Heart right ventricle (tissue), 16 donors: ENCODE results near the gene FRAS1. TPM values are rescaled to one million over a fixed set of nuclear protein-coding genes. Genes with fewer than 3 reads are reported as not detected.

Experiments used
- ATAC-seq, 8 donors: fragments of 200-7000 bp; cut with Tn5 transposase; one replicate each; pipeline ENCODE4 v1.9.1; 2020; ENCODE audit warnings: mild to moderate bottlenecking in 8 of 8, moderate library complexity in 8 of 8, moderate number of reproducible peaks in 1 of 8
- DNase-seq, 2 donors: peaks; one replicate each; pipeline ENCODE4 v3.0.0-alpha.2; 2020
- H3K27ac ChIP-seq, 10 donors: fragments of 200-600 bp; sonication (generic) in 2 of 10; one replicate each; pipeline versions ENCODE4 v1.5.0 to v1.8.0; 2020 to 2022; ENCODE audit warnings: mild to moderate bottlenecking in 3 of 10
- H3K27me3 ChIP-seq, 7 donors: fragments of 200-600 bp; one replicate each; pipeline ENCODE4 v1.8.0; 2021 to 2022; ENCODE audit warnings: mild to moderate bottlenecking in 2 of 7
- H3K36me3 ChIP-seq, 9 donors: fragments of 200-600 bp; sonication (generic) in 1 of 9; one replicate each; pipeline versions ENCODE4 v1.5.0 to v1.8.0; 2020 to 2022; ENCODE audit warnings: mild to moderate bottlenecking in 2 of 9
- H3K4me1 ChIP-seq, 9 donors: fragments of 200-600 bp; sonication (generic) in 1 of 9; one replicate each; pipeline versions ENCODE4 v1.5.0 to v1.8.0; 2020 to 2022; ENCODE audit warnings: mild to moderate bottlenecking in 4 of 9
- H3K4me3 ChIP-seq, 10 donors: fragments of 200-600 bp; sonication (generic) in 2 of 10; one replicate each; pipeline versions ENCODE4 v1.5.0 to v1.8.0; 2020 to 2022; ENCODE audit warnings: mild to moderate bottlenecking in 7 of 10, moderate library complexity in 2 of 10
- H3K9me3 ChIP-seq, 11 donors: fragments of 200-600 bp in 10 of 11; sonication (generic) in 2 of 11; one replicate each; pipeline versions ENCODE4 v1.5.0 to v1.8.0; 2013 to 2022; ENCODE audit warnings: mild to moderate bottlenecking in 2 of 11, control low read depth in 1 of 11, moderate library complexity in 1 of 11
- CTCF ChIP-seq, 9 donors: fragments of 200-600 bp; sonication (generic) in 2 of 9; IDR thresholded peaks; one replicate each; pipeline versions ENCODE4 v1.5.0 to v1.8.0; 2021 to 2022; ENCODE audit warnings: antibody characterized with exemption in 9 of 9, mild to moderate bottlenecking in 5 of 9, moderate library complexity in 1 of 9
- whole genome bisulfite sequencing, 2 donors: extraction: QIAGEN DNeasy Blood & Tissue Kit; methylation state at CpG; one replicate each; pipeline ENCODE4 v1.1.7; 2013; ENCODE audit warnings: inconsistent platforms in 1 of 2; 5-methylcytosine and 5-hydroxymethylcytosine counted together
- intact Hi-C, 10 donors: fragments of 100-400 bp; cut with DNase I; formaldehyde crosslinking; loops; one replicate each; pipeline versions ENCODE4 v1.11.1 to v1.14.2; 2022
- polyA plus RNA-seq, 2 donors: library from polyadenylated mRNA; stranded (reverse); fragments of 200-250 nt; gene quantifications; one replicate each; pipeline ENCODE4 v1.2.3, GENCODE V29; 2013
- total RNA-seq, 10 donors: library from RNA; stranded (reverse); fragmentation: NEBNext Ultra II Directional in 3 of 10; extraction: Animal tissue kit (Norgen Biotek cat#: 25700) in 3 of 10; gene quantifications; one replicate each; pipeline versions ENCODE4 v1.2.1 to v1.2.4, GENCODE V29; 2021 to 2023
- donor health status: Arrhythmogenic right ventricular cardiomyopathy.
- donor health status: ischemic (EF 13 %, LVEDD 7.1; RV severe dilation, severe dysfunction).
- donor health status: healthy with polysubstance abuse.
- donor health status: DM: no; HTN: yes; CAD: no.
- donor health status: DM: no; HTN: no; CAD: no.
- donor health status: ischemic (EF 25% LVEDD 6.9; RV normal size, moderate dysfunction).
- donor health status: ischemic (EF 25% LVEDD 5.7; RV mildly dilated, moderate dysfunction).
- donor health status: healthy.
- donor health status: DM: yes; HTN: yes; CAD: no.
- donor health status: Ischemic cardiomyopathy.
- donor health status: ischemic (EF 35%, LVEDD 5.7; RV mildly dilated, moderate dysfunction).
- donor health status: nonischemic (EF 11% LVEDD 7.7; RV severe dilation, severe dysfunction).
- donor health status: DM: yes; HTN: yes; CAD: no.
- donor health status: PGD.
- donor health status: ischemic (EF 29% LVEDD 5.4; RV normal size, mild dysfunction).
- donor health status: nonischemic (EF 23%, LVEDD 6.1; RV moderate dilation, normal function).

Gene FRAS1
- total and polyA plus RNA-seq, 12 donors: 0.93 to 6.2 (median 3.1) TPM

- Histone ChIP-seq H3K27ac (peak overlapping the region in 1 of 10 donors; percentile 24), H3K9me3 (no peaks in the 10 kb centered on the region), H3K4me3 (no peak overlapping the region), H3K27me3 (no peaks in the 10 kb centered on the region), H3K4me1 (peaks cover 0 to 8% (median 0%) of the 10 kb centered on the region in 9 donors), H3K36me3 (peaks cover 0 to 3% (median 0%) of the 10 kb centered on the region in 9 donors)
- TF ChIP-seq CTCF (IDR thresholded peaks at IDR 0.05): no peak
- WGBS, 2 donors: 91 to 92% methylated on average over 2 of the region's 2 CpGs
- intact Hi-C loops: no loop called here
- ATAC-seq (no peak), DNase-seq (no peak)
These were observed 256.0 kb downstream of the FRAS1 start for GRCh38 chr4:78312989-78313753.

GRCh38 chr4:78313754-78314120 is 256.6 kb downstream of the FRAS1 start:
- no peak for DNase-seq
- Histone ChIP-seq H3K36me3 (no peaks in the 10 kb centered on the region), H3K4me1 (peaks cover 0 to 8% (median 0%) of the 10 kb centered on the region in 9 donors), H3K9me3 (no peaks in the 10 kb centered on the region), H3K27me3 (no peaks in the 10 kb centered on the region), H3K4me3 (no peak overlapping the region), H3K27ac (peak overlapping the region in 1 of 10 donors; percentile 24)
- intact Hi-C loops: no loop called here
- no peak for ATAC-seq
- no peak for TF ChIP-seq CTCF (IDR thresholded peaks at IDR 0.05)

GRCh38 chr4:78318126-78318525 is 261.0 kb downstream of the FRAS1 start:
- no peak for DNase-seq
- WGBS, 2 donors: 83 to 92% methylated on average over 1 of the region's 1 CpG
- no peaks in the 10 kb centered on the region for H3K36me3 ChIP-seq

GRCh38 chr4:78320349-78320935 is 263.3 kb downstream of the FRAS1 start:
- H3K36me3 ChIP-seq: no peaks in the 10 kb centered on the region

More at GRCh38 chr4:78318126-78318525, 261.0 kb downstream of the FRAS1 start:
- H3K4me1 ChIP-seq: peaks cover 0 to 8% (median 0%) of the 10 kb centered on the region in 9 donors
- intact Hi-C loops: no loop called here
- no peaks in the 10 kb centered on the region for H3K27me3 ChIP-seq
- H3K9me3 ChIP-seq: no peaks in the 10 kb centered on the region
- H3K27ac ChIP-seq: no peak overlapping the region
- ATAC-seq: no peak
- no peak for TF ChIP-seq CTCF (IDR thresholded peaks at IDR 0.05)
- H3K4me3 ChIP-seq: no peak overlapping the region

More at GRCh38 chr4:78320349-78320935, 263.3 kb downstream of the FRAS1 start:
- TF ChIP-seq CTCF (IDR thresholded peaks at IDR 0.05): no peak
- Histone ChIP-seq H3K9me3 (no peaks in the 10 kb centered on the region), H3K4me3 (no peak overlapping the region), H3K4me1 (no peaks in the 10 kb centered on the region), H3K27ac (no peak overlapping the region), H3K27me3 (no peaks in the 10 kb centered on the region)
- no peak for ATAC-seq
- no peak for DNase-seq
- WGBS, 2 donors: 67 to 72% methylated on average over 4 of the region's 4 CpGs
- intact Hi-C loops: no loop called here
